GM19239 (cell line): ENCODE measurements around the gene COL17A1.

Experiments
- DNase-seq: peaks from one replicate; pipeline ENCODE4 v3.0.0; 2011; ENCODE audit warnings: low spot score; ENCODE audit not compliant: insufficient read length
- FAIRE-seq: peaks from 2 replicates; lab custom pipeline; 2011; peaks lifted over from hg19 to GRCh38; lab: Jason Lieb, UNC

Gene COL17A1

DNA sequence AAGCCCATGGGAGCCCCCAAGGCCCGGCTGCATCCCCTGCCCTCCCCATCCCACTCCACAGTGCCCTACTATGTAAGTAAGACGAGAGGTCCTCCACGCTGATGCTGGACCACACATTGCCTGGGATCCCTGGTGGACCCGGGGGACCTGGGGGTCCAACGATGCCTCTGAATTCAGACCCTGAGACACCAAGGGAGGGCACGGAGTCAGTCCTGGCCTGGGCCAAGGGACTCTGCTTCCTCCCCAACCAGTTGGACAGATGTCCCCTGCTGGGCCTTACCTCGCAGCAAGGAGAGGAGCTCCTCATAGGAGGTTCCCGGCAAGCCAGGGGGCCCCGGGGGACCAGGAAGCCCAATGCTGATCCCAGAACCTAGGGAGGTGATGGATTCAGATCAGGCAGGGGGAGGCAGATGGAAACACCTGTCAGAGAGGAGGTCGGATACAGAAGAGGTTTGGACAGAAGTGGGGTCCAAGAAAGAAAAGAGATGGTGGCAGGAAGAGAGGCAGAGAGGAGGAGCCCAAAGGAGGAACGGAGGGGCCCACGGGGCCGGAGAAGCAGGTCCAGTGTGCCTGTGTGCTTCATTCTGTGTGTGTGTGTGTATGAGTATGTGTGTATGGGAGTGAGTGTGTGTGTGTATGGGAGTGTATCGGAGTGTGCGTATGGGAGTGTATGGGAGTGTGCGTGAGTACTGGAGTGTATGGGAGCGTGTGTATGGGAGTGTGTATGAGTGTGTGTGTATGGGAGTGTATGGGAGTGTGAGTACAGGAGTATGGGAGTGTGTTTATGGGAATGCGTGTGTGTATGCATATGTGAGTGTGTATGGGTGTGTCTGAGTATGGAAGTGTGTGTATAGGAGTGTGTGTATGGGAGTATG lies 50.2 kb downstream of the COL17A1 start:
- DNase-seq (no peak), FAIRE-seq (no peak)

- no peak for FAIRE-seq
Measured at GRCh38 chr10:104034401-104035193, 51.1 kb downstream of the COL17A1 start.

DNA sequence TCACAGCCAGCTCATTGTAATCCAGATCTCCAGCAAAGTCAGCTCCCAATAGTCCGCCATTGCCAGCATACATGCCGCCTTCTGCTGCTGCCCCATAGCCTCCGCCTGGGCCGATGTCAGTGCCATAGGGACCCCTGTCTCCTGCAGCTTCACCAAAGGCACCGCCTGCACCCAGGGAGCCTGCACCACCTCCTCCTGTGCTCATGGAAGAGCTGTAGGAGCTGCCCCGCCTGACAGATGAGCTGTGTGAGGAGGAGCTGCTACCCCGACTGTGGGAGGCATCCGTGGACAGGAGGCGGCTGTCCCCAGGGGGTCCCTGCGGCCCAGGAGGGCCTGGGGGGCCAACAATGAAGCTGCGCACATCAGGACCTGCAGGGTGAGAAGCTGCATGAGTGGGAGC lies 51.7 kb downstream of the COL17A1 start:
- no peak for FAIRE-seq
- no peak for DNase-seq

More at GRCh38 chr10:104034401-104035193, 51.1 kb downstream of the COL17A1 start:
- no peak for DNase-seq

DNA sequence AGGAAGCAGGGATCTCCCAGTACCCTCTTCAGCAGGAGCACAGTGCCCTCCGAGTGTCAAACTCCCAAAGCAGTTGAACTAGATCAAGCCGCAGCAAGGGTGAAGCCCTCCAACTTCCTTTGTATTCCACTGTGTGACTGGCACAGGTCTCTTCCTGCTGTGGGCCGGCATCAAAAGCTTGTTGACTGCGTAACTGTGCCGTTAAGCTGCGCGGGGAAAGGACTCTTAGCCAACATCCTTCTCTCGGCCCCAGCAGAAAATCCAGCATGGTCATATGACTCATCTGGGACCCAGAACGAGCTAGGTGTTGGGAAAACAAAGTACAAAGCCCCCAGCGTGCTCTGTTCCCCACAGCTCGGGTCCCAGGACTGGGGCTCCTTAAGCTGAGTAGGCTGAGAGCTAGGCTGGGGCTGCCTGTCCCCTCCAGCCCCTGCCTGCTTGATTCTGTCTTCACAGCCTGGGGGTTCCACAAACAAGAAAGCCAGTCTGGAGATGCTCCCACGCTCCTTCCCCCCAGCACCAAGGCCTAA lies 52.2 kb downstream of the COL17A1 start:
- DNase-seq (no peak), FAIRE-seq (no peak)

DNA sequence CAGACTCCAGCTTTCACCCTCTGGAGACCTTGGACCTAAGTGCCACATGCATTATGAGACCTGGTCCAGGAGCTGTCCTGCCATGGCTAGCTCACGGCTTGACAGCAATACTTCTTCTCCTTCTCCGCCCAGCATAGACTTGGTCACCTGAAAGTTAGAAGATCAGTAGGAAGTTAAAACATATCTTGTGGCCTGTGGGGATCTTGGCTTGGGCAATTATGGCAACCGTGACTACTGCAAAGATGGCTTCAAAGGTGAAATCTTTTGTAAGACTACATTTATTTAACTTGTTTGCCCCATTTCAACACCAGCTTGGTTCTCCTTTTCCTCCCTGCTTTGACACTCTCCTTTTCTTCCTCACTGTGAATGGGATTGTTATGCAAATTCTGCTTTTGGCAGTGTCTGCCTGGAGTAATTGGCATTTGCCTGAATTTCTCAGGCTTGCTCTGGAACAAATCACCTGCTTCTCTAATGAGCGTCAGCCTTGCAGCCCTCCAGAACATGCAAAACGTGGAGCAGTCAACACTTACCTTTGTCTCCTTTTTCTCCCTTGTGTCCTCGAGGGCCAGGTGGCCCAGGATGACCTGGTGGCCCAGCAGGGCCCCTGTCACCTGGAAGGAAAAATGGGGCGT lies 53.4 kb downstream of the COL17A1 start:
- FAIRE-seq = no peak
- no peak for DNase-seq

DNA sequence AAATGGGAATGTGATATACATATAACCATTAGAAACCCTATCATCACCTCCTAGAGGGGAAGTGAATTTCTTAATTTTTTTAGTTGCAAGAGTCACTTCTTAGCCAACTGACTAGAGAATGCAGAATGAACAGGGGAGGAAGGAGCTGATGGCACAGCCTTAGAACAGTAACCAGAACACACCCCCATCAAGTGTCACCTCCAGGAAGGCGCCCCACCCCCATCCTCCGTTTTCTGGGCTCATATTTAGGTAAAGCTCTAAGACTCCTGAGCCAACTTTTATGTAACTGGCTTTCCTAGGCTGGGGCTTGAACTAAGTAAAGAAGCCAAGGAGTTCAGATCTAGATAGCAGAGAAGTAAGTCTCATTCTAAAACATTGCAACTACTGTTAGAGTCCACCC lies 54.0 kb downstream of the COL17A1 start:
- DNase-seq (no peak), FAIRE-seq (no peak)

DNA sequence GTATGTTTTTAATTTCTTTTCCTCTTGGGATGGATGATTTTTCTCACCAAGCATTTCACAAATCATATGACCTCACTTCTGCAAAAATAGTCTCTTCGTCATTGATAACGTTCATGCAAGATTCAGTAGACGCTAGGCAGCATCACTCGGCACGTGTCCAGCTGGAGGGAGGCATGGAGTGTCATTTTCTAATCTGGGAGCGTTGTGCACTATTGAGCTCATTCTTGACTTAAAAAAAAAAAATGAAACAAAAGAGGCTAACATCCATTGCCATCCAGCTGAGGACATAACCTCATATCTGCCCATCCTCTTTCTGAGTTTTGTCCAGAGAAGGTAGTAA lies 56.2 kb downstream of the COL17A1 start:
- DNase-seq = no peak
- FAIRE-seq = no peak

DNA sequence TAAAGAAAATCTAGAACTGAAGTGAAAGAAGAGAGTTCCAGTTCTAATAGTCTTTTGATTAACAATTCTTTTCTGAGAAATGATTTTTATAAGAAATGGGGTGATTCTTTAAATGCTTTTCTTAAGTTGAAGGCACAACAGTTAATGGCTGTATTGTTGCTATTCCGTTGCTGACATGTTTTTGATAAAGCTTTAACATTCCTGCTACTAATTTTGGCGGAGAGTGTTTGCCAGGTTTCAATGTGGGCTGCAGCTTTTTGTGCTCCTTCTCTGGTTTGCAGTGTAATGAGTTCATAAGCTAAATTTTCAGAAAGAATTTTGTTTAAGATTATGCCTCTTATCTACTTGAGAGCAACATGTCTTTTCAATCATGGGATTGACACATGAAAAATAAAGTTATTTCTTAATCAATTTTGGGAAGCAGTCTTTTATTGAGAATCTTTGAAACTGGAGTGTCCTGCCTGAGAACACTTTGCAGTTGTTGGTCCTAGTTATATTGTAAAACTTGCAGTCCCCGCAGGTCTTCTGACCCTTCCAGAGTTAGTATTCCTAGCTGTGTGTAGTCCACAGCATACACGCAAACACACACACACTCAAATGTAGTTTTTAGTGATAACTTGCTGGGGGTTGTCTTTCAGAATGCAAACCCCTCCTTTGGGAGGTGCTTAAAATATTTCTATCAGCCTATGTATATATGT lies 56.7 kb downstream of the COL17A1 start:
- DNase-seq = no peak
- FAIRE-seq = no peak

- FAIRE-seq (no peak), DNase-seq (no peak)
Measured at GRCh38 chr10:104028146-104028545, 57.5 kb downstream of the COL17A1 start.

- DNase-seq (no peak), FAIRE-seq (peak; percentile 83)
Measured at GRCh38 chr10:104026762-104027161, 58.9 kb downstream of the COL17A1 start.

DNA sequence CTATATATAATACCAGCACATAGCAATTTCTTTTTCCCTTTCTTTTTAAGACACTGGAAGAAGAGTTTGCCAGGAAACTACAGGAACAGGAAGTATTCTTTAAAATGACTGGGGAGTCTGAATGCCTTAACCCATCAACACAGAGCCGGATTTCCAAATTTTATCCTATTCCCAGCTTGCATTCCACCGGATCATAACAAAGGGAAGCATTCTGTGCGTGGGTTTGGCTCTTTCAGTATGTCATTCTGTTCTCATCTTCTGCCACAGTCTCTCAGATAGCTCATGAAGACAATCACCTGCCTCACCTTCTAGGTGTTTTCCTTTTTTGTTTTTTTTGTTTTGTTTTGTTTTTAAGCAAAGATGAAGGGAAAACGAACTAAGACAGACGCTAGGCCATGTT lies 60.2 kb downstream of the COL17A1 start:
- no peak for DNase-seq
- FAIRE-seq = no peak

- FAIRE-seq (no peak), DNase-seq (no peak)
Measured at GRCh38 chr10:104022026-104022425, 63.7 kb downstream of the COL17A1 start.

DNA sequence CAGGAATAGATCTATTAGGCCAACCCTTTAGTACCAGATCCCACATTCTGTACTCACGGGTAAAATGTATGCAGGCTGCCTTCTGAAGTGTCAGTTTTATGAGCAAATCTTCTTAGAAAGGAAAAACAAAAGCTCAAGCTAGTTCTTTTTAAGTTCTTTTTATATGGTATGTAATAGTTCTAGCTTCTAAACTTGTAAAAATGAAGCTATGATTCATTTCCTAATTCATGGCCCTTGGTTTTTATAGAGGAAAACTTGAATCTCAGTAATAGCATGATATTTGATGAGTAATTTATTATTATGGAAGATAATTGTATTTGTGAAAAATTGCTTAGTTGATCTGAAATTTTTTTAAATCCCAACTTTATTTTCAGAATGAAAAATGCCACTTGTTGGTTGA lies 64.4 kb downstream of the COL17A1 start:
- FAIRE-seq = no peak
- DNase-seq = no peak

DNA sequence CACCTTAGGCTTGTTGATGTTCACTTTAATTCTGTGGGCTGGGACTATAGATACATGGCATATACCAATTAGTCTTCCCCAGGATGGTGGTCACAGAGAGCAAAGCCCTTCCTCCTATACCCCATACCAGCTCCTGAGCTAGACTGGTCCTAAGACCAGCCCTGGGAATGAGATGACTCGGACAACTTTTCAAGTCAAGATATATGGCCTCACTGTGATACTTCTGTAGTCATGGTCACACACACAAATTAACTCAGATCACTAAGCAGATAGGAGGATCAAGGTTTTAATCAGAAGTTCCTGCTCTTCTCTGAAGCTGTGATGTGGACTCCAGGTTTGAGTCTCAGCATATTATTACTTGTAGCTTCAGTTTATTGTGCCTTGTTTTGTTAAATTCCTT lies 65.7 kb downstream of the COL17A1 start:
- no peak for FAIRE-seq

DNA sequence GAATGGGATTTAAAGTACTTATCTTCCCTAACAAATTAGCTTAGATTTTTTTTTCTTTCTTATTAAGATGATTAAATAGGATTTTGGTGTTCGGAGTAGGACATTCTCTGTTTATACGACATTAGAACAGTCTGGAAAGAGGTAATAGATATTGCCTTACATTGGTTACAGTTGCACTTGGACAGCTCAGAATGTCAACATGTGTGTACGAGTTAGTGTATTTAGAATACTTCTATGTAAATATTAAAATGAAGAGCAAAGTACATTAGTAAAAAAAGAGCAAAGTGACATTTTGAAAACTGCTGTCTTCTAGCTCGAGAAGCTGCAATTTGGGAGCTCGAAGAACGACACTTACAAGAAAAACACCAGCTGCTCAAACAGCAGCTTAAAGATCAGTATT lies 67.2 kb downstream of the COL17A1 start:
- DNase-seq = no peak
- peak; percentile 64 for FAIRE-seq

More for the DNA sequence above, 65.7 kb downstream of the COL17A1 start:
- DNase-seq = no peak

- DNase-seq (no peak), FAIRE-seq (no peak)
Measured at GRCh38 chr10:104016661-104017060, 69.0 kb downstream of the COL17A1 start.

DNA sequence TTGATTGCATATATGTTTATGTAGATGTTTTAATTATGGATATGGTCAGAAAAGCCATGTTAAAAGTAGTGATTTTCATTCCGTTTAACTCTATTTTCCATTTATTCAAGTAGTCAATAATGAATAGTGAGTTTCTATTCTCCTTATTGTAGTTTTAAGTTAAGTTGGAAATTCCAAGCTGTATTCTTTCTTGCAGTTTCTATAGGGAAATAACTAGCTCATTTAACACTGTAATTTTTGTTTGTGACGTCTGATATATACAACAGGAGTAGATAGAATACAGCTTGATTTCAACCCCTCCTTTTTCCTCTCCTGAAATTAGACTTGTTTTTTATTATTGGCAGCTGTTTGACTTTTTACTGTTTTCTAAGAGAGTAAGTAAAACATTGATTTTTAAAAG lies 71.5 kb downstream of the COL17A1 start:
- no peak for FAIRE-seq

DNA sequence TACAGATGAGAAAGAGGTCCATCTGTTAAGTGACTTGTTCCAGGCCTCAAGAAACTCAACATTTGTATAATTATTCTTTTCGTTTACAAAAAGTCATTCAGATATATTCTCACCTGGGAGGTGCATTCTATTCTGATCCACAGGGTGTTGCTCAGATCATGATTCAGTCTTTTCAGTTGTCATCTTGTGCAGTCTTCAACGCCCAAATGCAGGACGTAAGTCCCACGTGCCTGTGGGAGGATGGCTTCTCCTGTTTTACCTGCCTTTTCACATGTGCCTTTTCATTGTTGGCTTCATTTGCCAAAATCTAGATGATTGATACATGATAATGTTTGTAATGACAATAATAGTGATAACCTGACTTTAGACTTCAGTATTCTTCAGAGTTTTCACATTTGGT lies 72.2 kb downstream of the COL17A1 start:
- FAIRE-seq = peak; percentile 39
- no peak for DNase-seq

More for the DNA sequence above, 71.5 kb downstream of the COL17A1 start:
- no peak for DNase-seq

DNA sequence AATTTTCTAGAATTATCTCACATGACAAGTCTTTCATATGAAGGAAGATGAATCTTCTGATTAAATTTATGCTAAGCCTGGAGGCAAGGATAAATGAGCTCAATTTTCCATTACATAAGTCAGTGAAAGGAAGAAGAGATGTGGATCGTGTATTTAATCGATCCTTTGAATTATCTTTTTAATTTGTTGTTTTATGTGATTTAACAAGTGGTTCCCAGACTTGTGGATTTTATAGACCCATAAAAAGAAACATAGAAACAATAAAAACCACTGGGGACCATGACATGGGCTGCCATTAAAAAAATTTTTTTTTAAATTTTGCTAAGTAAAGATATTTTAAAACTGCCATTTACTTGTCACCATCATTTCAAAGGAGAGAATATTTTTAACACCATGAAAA lies 73.8 kb downstream of the COL17A1 start:
- no peak for DNase-seq
- FAIRE-seq = no peak

DNA sequence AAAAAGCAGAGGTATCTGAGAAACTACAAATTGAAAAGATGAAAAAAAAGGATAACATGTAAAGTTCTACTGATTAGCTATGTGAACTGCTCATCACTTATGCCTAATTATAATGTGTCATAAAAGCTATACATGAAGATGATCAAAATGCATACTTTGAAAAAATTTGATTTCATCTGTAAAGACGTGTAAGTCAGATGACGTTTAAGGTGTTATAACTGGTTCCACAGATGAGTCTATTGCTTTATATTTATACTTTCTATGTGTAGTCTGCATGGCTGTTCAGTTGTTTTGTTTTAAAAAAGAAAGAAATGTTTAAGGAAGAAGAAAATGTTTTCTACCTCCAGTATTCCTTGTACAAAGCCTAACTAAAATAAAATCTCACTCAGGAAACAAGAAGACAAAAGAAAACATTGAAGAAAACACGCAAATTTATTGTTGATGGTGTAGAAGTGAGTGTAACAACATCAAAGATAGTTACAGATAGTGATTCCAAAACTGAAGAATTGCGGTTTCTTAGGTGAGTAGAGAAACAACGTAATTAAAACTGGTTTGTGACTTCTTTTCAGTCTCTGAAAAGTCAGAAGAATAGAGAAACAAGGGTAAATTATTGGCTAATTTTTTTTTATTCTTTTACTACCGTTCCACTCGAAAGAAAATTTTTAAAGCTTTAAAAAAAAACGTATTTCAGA lies 80.4 kb downstream of the COL17A1 start:
- no peak for DNase-seq
- FAIRE-seq = no peak
